Epithelial cell of proximal tubule (primary cell): Measurements from ENCODE around the gene NUP210. TPM values are rescaled to one million over a fixed set of nuclear protein-coding genes. Genes with fewer than 3 reads are reported as not detected.

Experiments
- DNase-seq: peaks from one replicate; pipeline ENCODE4 v3.0.0-alpha.2; 2011; ENCODE audit warnings: low read depth
- H3K4me3 ChIP-seq: 2 replicates; pipeline ENCODE4 v1.5.1; 2011; ENCODE audit warnings: low read depth, mild to moderate bottlenecking, low read length
- CTCF ChIP-seq: conservative IDR thresholded peaks from 2 replicates; pipeline ENCODE4 v1.5.1; 2012; ENCODE audit warnings: low read depth, mild to moderate bottlenecking, low read length
- total RNA-seq: library from RNA; depleted of rRNA; stranded (reverse); fragments of >200 nt; gene quantifications from 2 replicates; pipeline ENCODE4 v1.2.3, GENCODE V29; 2015

NUP210 gene
- total RNA-seq, 1 donor from 2014 or later: 40.1 TPM

DNA sequence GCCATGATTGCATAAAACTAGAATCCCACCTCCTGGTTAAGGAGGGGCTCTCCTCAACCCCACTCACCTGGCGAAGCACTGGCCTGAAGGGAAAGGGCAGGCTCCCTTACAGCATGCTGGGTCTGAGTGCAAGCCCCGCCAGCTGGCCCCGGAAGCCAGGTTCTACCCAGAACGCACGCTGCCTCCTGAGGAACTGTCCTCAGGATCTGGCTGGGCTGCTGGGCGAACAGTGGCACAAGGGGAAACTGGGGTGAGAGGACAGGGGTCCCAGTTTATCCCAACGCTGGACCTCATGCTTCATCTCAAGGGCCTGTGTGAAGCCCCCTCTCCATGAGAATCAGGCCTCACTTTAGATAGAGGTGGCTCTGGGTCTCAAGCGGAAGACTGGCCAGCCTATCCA lies 47.5 kb downstream of the NUP210 start:
- TF ChIP-seq CTCF: no peak
- no peak overlapping the region for H3K4me3 ChIP-seq
- DNase-seq: no peak

GRCh38 chr3:13372126-13372525 lies 48.0 kb downstream of the NUP210 start:
- no peak for TF ChIP-seq CTCF
- DNase-seq: no peak
- no peak overlapping the region for H3K4me3 ChIP-seq

GRCh38 chr3:13371100-13372075 lies 48.7 kb downstream of the NUP210 start:
- DNase-seq: no peak
- no peak for TF ChIP-seq CTCF
- no peak overlapping the region for H3K4me3 ChIP-seq

- no peak for DNase-seq
- no peak for TF ChIP-seq CTCF
- H3K4me3 ChIP-seq: no peak overlapping the region
Observed at GRCh38 chr3:13370609-13371008, 49.5 kb downstream of the NUP210 start.

DNA sequence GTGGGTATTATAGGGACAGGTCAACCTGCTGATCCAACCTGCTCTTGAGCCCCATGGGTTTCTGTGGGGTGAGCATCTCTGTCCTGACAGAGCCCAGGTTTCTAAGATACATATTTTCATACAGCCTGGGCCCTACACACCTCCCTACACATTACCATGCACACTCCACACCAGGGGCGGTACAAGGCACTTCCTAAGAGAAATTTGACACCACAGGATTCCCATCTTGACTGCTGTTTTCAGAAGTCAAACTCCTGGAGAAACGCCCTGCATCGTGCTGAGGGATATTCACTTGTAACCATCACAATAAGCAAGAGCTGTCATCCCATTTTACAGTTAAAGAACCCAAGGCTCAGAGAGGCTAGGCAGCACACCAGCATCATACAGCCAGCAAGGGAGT lies 50.1 kb downstream of the NUP210 start:
- no peak for TF ChIP-seq CTCF
- H3K4me3 ChIP-seq: no peak overlapping the region

GRCh38 chr3:13368834-13369233 lies 51.3 kb downstream of the NUP210 start:
- H3K4me3 ChIP-seq: no peak overlapping the region
- no peak for DNase-seq
- TF ChIP-seq CTCF: no peak

More for the DNA sequence above, 50.1 kb downstream of the NUP210 start:
- no peak for DNase-seq

- no peak for TF ChIP-seq CTCF
- DNase-seq: no peak
- H3K4me3 ChIP-seq: no peak overlapping the region
Observed at GRCh38 chr3:13367728-13368127, 52.4 kb downstream of the NUP210 start.
